Tibial nerve (tissue), 4 donors: Measurements from ENCODE around the gene FYB1. TPM values are rescaled to one million over a fixed set of nuclear protein-coding genes. Genes with fewer than 3 reads are reported as not detected.

Source experiments
- DNase-seq, 2 donors: peaks; one replicate each; pipeline ENCODE4 v3.0.0-alpha.2; 2019; ENCODE audit warnings: low spot score in 2 of 2
- H3K27ac ChIP-seq, 4 donors: fragments of 200-600 bp; sonication (generic) in 3 of 4; one replicate each; pipeline ENCODE4 v1.5.1; 2017 to 2019; ENCODE audit warnings: mild to moderate bottlenecking in 1 of 4
- H3K27me3 ChIP-seq, 2 donors: fragments of 200-600 bp; sonication (generic) in 1 of 2; one replicate each; pipeline versions ENCODE4 v1.5.1 to v1.6.0; 2017 to 2019
- H3K36me3 ChIP-seq, 3 donors: fragments of 200-600 bp; sonication (generic); one replicate each; pipeline ENCODE4 v1.5.1; 2018 to 2019
- H3K4me1 ChIP-seq, 4 donors: fragments of 200-600 bp; sonication (generic) in 3 of 4; one replicate each; pipeline ENCODE4 v1.5.1; 2017 to 2019
- H3K4me3 ChIP-seq, 4 donors: fragments of 200-600 bp; sonication (generic) in 3 of 4; one replicate each; pipeline ENCODE4 v1.5.1; 2017 to 2019; ENCODE audit warnings: mild to moderate bottlenecking in 1 of 4, moderate library complexity in 1 of 4
- H3K9me3 ChIP-seq, 4 donors: fragments of 200-600 bp; sonication (generic) in 3 of 4; one replicate each; pipeline ENCODE4 v1.5.1; 2017 to 2019
- EP300 ChIP-seq, 2 donors: sonication (generic); formaldehyde crosslinking; IDR thresholded peaks; one replicate each; pipeline ENCODE4 v1.6.1; 2017; ENCODE audit warnings: antibody characterized with exemption in 2 of 2, mild to moderate bottlenecking in 1 of 2
- POLR2A ChIP-seq, 2 donors: fragments of 450-650 bp; IDR thresholded peaks; one replicate each; pipeline ENCODE4 v1.6.1; 2017; ENCODE audit warnings: antibody characterized with exemption in 2 of 2, mild to moderate bottlenecking in 2 of 2, moderate library complexity in 2 of 2
- WGBS, 2 donors: methylation state at CpG; one replicate each; pipeline ENCODE4 v1.1.5; 2018; 5-methylcytosine and 5-hydroxymethylcytosine counted together
- total RNA-seq, 4 donors: library from RNA; depleted of rRNA; stranded (reverse); fragments of >200 nt; gene quantifications; one replicate each; pipeline ENCODE4 v1.1.0, GENCODE V29; 2016
- TF ChIP-seq, protein P1 (sequence below), 5 experiments: fragments of 200-600 bp in 3 of 5; fragments of 450-650 bp in 2 of 5; sonication (generic) in 3 of 5; IDR thresholded peaks; one replicate each; pipeline ENCODE4 v1.5.1; 2016 to 2019; ENCODE audit warnings: antibody characterized with exemption in 5 of 5, mild to moderate bottlenecking in 3 of 5, moderate library complexity in 2 of 5

FYB1 gene
- total RNA-seq, 4 donors from 2014 or later: 6.7 to 25.1 (median 16.3) TPM

DNA sequence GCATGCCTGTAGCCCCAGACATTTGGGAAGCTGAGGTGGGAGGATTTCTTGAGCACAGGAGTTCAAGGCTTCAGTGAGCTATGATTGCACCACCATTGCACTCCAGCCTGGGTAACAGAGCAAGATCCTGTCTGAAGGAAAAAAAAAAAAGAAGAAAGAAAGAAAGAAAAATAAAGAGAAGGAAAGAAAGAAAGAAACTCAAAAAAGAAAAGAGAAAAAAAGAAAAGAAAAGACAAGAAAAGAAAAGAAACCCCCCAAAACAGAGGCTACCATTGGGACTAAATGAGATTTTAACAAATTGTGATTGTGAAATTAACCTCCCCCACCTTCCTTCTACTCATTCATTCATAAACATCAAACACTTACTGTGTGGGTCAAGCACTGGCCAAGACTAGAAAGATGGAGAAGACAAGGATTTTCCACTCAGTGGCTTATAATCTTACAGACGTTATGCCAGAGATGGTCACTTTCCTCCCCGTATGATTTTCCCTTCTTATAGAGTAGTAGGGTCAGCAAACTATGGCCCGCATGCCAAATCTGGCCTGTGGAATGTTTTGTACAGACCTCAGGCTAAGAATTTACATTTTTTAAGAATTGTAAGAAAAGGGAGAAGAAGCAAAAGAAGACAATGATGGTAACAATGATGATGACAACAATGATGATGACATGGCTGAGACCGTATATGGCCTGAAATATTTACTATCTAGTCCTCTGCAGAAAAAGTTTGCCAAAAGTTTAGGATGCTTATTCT, 1.1 kb upstream of the FYB1 start:
- DNase-seq: no peak
- Histone ChIP-seq H3K36me3 (no peaks in the 10 kb centered on the region), H3K27me3 (no peaks in the 10 kb centered on the region), H3K4me1 (peaks cover 0 to 17% (median 2%) of the 10 kb centered on the region in 4 donors), H3K9me3 (no peaks in the 10 kb centered on the region), H3K27ac (no peak overlapping the region), H3K4me3 (no peak overlapping the region)
- no peak for TF ChIP-seq POLR2A (IDR thresholded peaks at IDR 0.05)
- TF ChIP-seq EP300 (IDR thresholded peaks at IDR 0.05): no peak
- TF ChIP-seq, protein P1, sequence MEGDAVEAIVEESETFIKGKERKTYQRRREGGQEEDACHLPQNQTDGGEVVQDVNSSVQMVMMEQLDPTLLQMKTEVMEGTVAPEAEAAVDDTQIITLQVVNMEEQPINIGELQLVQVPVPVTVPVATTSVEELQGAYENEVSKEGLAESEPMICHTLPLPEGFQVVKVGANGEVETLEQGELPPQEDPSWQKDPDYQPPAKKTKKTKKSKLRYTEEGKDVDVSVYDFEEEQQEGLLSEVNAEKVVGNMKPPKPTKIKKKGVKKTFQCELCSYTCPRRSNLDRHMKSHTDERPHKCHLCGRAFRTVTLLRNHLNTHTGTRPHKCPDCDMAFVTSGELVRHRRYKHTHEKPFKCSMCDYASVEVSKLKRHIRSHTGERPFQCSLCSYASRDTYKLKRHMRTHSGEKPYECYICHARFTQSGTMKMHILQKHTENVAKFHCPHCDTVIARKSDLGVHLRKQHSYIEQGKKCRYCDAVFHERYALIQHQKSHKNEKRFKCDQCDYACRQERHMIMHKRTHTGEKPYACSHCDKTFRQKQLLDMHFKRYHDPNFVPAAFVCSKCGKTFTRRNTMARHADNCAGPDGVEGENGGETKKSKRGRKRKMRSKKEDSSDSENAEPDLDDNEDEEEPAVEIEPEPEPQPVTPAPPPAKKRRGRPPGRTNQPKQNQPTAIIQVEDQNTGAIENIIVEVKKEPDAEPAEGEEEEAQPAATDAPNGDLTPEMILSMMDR (IDR thresholded peaks at IDR 0.05): no peak
- WGBS, 2 donors: 82 to 90% methylated on average over 4 of the region's 4 CpGs

DNA sequence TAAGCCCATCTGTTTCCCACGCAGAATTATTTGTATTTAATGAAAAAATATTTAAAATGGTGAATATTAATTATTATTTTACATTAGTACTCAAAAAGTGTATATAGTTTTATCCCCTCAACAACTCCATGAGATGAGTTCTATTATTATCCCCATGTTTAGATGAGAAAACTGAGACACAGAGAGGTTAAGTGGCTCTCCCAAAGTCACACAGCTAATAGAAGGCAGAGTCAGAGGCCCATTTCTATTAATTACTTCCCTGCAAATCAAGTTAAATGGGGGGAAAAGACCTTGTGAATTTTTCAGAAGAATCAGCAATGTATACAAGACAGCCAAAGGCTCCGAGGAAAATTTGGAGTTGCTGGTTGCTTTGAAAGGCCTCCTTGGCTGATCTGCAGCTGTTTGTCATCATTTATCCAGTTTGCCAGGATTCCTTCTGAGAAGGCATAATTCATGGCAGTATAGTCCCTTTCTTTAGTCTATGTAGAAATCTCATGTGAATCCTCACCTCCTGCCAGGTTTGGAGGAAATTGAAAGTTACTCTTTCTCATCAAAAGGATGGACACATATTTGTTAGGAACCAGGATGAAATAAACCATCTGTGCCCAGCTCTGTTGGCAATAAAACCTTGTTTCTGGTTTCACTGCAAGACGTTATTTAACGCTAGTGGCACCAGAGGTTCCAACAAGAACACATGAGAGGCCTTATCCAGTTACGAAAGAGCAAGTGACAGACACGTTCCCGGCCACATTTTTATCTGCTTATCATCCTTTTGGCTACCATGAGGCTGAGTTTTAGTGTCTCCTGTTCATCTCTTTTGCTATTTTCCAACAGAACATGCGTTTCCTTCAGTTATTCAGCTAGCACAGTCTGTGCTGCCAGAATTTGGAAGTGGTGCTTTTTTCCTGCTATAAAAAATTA, 621 bp downstream of the FYB1 start:
- Histone ChIP-seq H3K9me3 (no peaks in the 10 kb centered on the region), H3K36me3 (no peaks in the 10 kb centered on the region), H3K27me3 (no peaks in the 10 kb centered on the region), H3K27ac (peak overlapping the region in 2 of 4 donors; percentile 55 to 77), H3K4me3 (peak overlapping the region in 1 of 4 donors; percentile 31), H3K4me1 (peaks cover 0 to 21% (median 2%) of the 10 kb centered on the region in 4 donors)
- no peak for TF ChIP-seq POLR2A (IDR thresholded peaks at IDR 0.05)
- peak in 1 of 2 donors; percentile 35 for DNase-seq
- WGBS, 2 donors: 67 to 73% methylated on average over 8 of the region's 8 CpGs

DNA sequence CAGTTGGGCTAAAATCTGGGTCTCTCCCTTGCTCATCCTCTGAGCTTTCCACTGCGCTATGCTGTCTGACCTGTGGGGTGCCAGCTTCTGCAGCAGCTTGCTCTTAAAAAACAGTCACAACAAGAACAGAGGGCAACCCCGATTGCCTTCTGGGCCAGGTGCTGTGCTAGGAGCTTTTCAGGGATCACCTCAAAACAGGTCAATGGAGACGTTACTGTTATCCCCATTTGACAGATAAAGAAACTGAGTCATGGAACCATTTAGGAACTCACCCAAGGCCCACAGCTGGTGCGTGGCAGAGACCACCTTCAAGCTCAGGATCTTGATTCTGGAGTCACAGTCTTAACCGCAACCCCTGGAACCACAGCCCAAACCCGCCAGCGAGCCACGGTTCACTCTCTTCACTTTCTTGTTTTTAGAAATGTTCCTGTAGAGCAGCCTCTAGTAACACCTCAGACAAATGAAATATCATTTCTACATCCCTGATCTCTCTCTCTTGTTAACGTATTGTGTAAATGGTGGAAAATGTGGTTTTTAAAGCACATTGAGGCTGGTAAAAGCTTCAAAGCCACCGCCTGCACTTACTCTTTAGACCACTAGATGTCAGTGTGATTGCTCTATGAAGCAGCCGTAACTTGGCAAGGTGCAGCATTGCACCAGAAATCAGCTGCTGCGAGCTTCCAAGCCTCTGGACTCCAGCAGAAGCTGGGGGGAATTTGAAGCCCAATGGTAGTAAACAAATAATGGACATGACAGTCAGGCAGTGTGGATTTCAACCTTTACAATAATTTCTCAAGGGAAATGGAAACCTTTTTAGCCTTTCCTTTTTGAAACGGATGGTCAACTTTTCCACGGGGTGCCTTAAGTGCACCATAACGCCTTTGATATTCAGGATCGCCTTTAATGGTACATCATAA, 1.7 kb downstream of the FYB1 start:
- H3K36me3 ChIP-seq: no peaks in the 10 kb centered on the region
- no peaks in the 10 kb centered on the region for H3K9me3 ChIP-seq
- H3K27me3 ChIP-seq: no peaks in the 10 kb centered on the region
- H3K4me1 ChIP-seq: peaks cover 0 to 21% (median 2%) of the 10 kb centered on the region in 4 donors
- H3K27ac ChIP-seq: peak overlapping the region in 2 of 4 donors; percentile 54 to 55
- peak overlapping the region in 1 of 4 donors; percentile 31 for H3K4me3 ChIP-seq
- peak; percentile 64 to 93 for DNase-seq
- 58 to 63% methylated on average over 16 of the region's 16 CpGs for WGBS, 2 donors
- TF ChIP-seq, protein P1 (IDR thresholded peaks at IDR 0.05): peak; percentile 85 to 96 (median 90)
- TF ChIP-seq POLR2A (IDR thresholded peaks at IDR 0.05) (no peak), EP300 (IDR thresholded peaks at IDR 0.05) (peak in 1 of 2 donors; percentile 56)

DNA sequence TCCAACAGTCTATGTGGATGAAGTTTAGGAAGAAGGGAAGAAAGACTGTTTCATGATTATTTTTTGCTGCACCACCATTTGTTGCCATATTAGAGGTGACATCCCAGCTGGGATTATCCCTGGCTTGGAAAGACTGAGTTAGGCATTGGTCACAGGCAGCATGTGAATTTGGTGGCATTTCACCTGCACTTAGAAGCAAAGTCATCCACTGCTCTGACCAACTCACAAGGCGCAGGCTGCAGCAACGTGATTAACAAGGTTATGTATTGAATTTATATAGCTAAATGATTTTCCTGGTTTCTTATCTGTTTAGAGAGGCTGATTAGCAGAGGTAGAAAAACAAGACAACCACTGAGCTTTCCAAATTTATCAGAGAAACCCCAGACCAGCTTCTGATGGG, 2.7 kb downstream of the FYB1 start:
- DNase-seq: no peak
- TF ChIP-seq POLR2A (IDR thresholded peaks at IDR 0.05) (no peak), EP300 (IDR thresholded peaks at IDR 0.05) (no peak)
- TF ChIP-seq, protein P1 (IDR thresholded peaks at IDR 0.05): no peak
- Histone ChIP-seq H3K27ac (peak overlapping the region in 1 of 4 donors; percentile 54), H3K4me3 (no peak overlapping the region), H3K27me3 (no peaks in the 10 kb centered on the region), H3K36me3 (no peaks in the 10 kb centered on the region), H3K4me1 (peaks cover 0 to 25% (median 2%) of the 10 kb centered on the region in 4 donors), H3K9me3 (no peaks in the 10 kb centered on the region)
- 87 to 90% methylated on average over 2 of the region's 2 CpGs for WGBS, 2 donors

DNA sequence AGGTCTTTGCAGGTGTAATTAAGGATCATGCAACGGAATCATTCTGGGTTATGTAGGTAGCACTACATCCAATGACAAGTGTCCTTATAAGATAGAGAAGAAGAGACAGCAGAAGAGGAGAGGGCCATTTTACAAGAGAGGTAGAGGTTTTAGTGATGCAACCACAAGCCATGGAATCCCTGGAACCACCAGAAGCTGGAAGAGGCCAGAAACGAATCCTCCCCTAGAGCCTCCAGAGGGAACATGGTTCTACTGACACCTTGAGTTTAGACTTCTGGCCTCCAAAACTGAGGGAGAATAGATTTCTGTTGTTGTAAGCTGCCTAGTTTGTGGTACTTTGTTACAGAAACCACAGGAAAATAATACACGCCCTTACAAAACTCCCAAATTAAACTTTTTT, 3.5 kb downstream of the FYB1 start:
- H3K4me1 ChIP-seq: peaks cover 0 to 25% (median 2%) of the 10 kb centered on the region in 4 donors
- peak overlapping the region in 1 of 4 donors; percentile 15 for H3K27ac ChIP-seq
- H3K4me3 ChIP-seq: no peak overlapping the region
- H3K9me3 ChIP-seq: no peaks in the 10 kb centered on the region
- TF ChIP-seq, protein P1 (IDR thresholded peaks at IDR 0.05): no peak
- TF ChIP-seq POLR2A (IDR thresholded peaks at IDR 0.05) (no peak), EP300 (IDR thresholded peaks at IDR 0.05) (no peak)
- H3K27me3 ChIP-seq: no peaks in the 10 kb centered on the region
- no peaks in the 10 kb centered on the region for H3K36me3 ChIP-seq
- 52 to 54% methylated on average over 3 of the region's 3 CpGs for WGBS, 2 donors
- DNase-seq: no peak
